Posterior cingulate gyrus (tissue), 11 donors: ENCODE results near the gene TAS2R31.

Source experiments
- DNase-seq, 10 donors: peaks; one replicate each; pipeline versions ENCODE4 v3.0.0 to v3.0.0-alpha.2; 2020 to 2021; ENCODE audit warnings: mixed read lengths in 3 of 10
- intact Hi-C: fragments of 100-400 bp; cut with DNase I; formaldehyde crosslinking; loops from one replicate; pipeline ENCODE4 v1.15.1; 2023

Gene TAS2R31

DNA sequence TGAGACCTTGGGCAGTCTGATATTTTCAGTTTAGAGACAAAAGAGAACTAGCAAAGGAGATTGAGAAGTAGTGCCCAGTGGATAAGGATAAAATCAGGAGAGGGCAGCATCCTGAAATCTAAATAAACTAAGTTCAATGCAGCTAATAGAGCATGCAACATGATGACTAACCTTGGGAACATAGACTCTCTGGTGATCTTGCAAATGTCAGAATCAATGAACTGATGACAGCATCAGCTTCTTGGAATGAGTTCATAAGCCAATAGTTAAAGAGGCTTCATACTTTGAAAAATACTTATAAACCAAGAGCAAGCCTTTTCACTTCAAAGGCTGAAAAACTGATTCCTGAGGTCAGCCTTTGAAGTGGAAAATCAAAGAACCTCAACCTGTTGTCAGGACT lies 17.0 kb downstream of the TAS2R31 start:
- intact Hi-C loops, result no loop called here
- no peak for DNase-seq

DNA sequence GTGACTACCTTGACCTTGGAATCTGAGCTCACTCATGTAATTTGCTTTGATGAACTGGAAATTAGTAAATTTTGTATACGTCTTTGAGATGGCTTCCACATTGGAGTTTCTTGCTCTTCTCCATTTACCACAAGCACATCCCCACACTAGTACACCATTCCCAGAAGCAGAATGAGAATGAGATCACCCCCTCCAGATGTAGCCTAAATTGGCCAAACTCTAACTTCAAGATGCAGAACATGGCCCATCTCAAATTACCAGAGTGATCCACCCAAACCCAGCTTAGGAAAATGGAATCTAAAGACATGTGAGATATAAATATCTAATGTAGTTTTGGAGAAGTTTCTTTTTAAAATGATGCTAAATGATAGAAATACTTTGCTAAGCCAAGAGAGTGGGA lies 23.6 kb downstream of the TAS2R31 start:
- intact Hi-C loops, result no loop called here
- no peak for DNase-seq

- no peak for DNase-seq
- intact Hi-C loops, result no loop called here
Measured at GRCh38 chr12:10998204-10998603, 33.0 kb downstream of the TAS2R31 start, which contains the start of gene TAS2R20. Gene TAS2R20 (minus strand): TSS chr12:10998304. CDS start chr12:10997875, 429 bp downstream.

GRCh38 chr12:10994307-10994706 lies 36.9 kb downstream of the TAS2R31 start:
- intact Hi-C loops, result no loop called here
- no peak for DNase-seq

GRCh38 chr12:10989107-10989506 lies 42.1 kb downstream of the TAS2R31 start:
- no peak for DNase-seq
- intact Hi-C loops, result no loop called here

GRCh38 chr12:10986812-10987211 lies 44.4 kb downstream of the TAS2R31 start, which contains the start of gene TAS2R50:
Gene TAS2R50 (minus strand): TSS chr12:10986912. CDS start chr12:10986860, 52 bp downstream.
- DNase-seq, result no peak
- intact Hi-C loops, result no loop called here

GRCh38 chr12:10982244-10982643 lies 49.0 kb downstream of the TAS2R31 start:
- intact Hi-C loops, result no loop called here

More at GRCh38 chr12:10982244-10982643, 49.0 kb downstream of the TAS2R31 start:
- no peak for DNase-seq
